Brain microvascular endothelial cell (primary cell): ENCODE measurements around the gene LSAMP.

ENCODE experiments used
- DNase-seq: peaks from one replicate; pipeline ENCODE4 v3.0.0-alpha.2; 2020
- H3K27ac ChIP-seq: fragments of 250-450 bp; sonication (Bioruptor Pico); 2 replicates; pipeline ENCODE4 v1.5.1; 2020; ENCODE audit warnings: mild to moderate bottlenecking, moderate library complexity
- H3K27me3 ChIP-seq: fragments of 250-450 bp; sonication (Bioruptor Pico); replicated peaks from 2 replicates; pipeline ENCODE4 v1.5.1; 2020; ENCODE audit warnings: mild to moderate bottlenecking
- H3K36me3 ChIP-seq: fragments of 250-450 bp; sonication (Bioruptor Pico); replicated peaks from 2 replicates; pipeline ENCODE4 v1.5.1; 2020; ENCODE audit warnings: mild to moderate bottlenecking
- H3K4me3 ChIP-seq: 2 replicates; pipeline ENCODE4 v1.5.1; 2011; ENCODE audit warnings: low read depth, mild to moderate bottlenecking, control low read depth, low read length, moderate library complexity
- CTCF ChIP-seq: IDR thresholded peaks from 2 replicates; pipeline ENCODE4 v1.5.1; 2011; ENCODE audit warnings: low read depth, mild to moderate bottlenecking, moderate library complexity, low read length, control low read depth, inconsistent platforms; ENCODE audit errors: missing control alignments
- in situ Hi-C: cut with HindIII; loops from 2 replicates; pipeline ENCODE4 v1.10.0; 2017; ENCODE audit warnings: low sequenced_read_pairs, low pct_ligation_motif_present

The LSAMP gene

GRCh38 chr3:116392291-116392690 is 53.0 kb downstream of the LSAMP start:
- in situ Hi-C loops = no loop called here
- Histone ChIP-seq H3K4me3 (no peak overlapping the region), H3K36me3 (no peaks in the 10 kb centered on the region), H3K27me3 (no peaks in the 10 kb centered on the region), H3K27ac (no peak overlapping the region)
- DNase-seq = no peak
- TF ChIP-seq CTCF = no peak

- no peak overlapping the region for H3K27ac ChIP-seq
- TF ChIP-seq CTCF = no peak
- no peaks in the 10 kb centered on the region for H3K36me3 ChIP-seq
- in situ Hi-C loops = no loop called here
- no peak for DNase-seq
- H3K4me3 ChIP-seq = no peak overlapping the region
- no peaks in the 10 kb centered on the region for H3K27me3 ChIP-seq
These were observed 53.7 kb downstream of the LSAMP start for GRCh38 chr3:116391296-116392201.

GRCh38 chr3:116390318-116390717 is 55.0 kb downstream of the LSAMP start:
- Histone ChIP-seq H3K27ac (no peak overlapping the region), H3K4me3 (no peak overlapping the region), H3K27me3 (no peaks in the 10 kb centered on the region), H3K36me3 (no peaks in the 10 kb centered on the region)
- no peak for TF ChIP-seq CTCF
- DNase-seq = no peak
- in situ Hi-C loops = no loop called here

- in situ Hi-C loops = no loop called here
- TF ChIP-seq CTCF = no peak
- Histone ChIP-seq H3K27me3 (no peaks in the 10 kb centered on the region), H3K36me3 (no peaks in the 10 kb centered on the region), H3K4me3 (no peak overlapping the region), H3K27ac (no peak overlapping the region)
- DNase-seq = no peak
These were observed 56.4 kb downstream of the LSAMP start for GRCh38 chr3:116388867-116389385.

- Histone ChIP-seq H3K36me3 (no peaks in the 10 kb centered on the region), H3K27me3 (no peaks in the 10 kb centered on the region), H3K27ac (no peak overlapping the region), H3K4me3 (no peak overlapping the region)
- in situ Hi-C loops = no loop called here
- no peak for TF ChIP-seq CTCF
- DNase-seq = no peak
These were observed 59.1 kb downstream of the LSAMP start for GRCh38 chr3:116386168-116386567.
